ENCODE measurements around the gene WDR46.

Gene WDR46

GRCh38 chr6:33324125-33324524, 35.1 kb upstream of the WDR46 start:
- DNase-seq (ENCODE audit: extremely low read depth, low read depth), result no peak
- peak overlapping the region; percentile 85 for H3K4me3 ChIP-seq (replicated peaks; ENCODE audit: low read depth, low read length)
- TF ChIP-seq CTCF (IDR thresholded peaks at IDR 0.05; ENCODE audit: low read depth, low read length, missing control alignments), result no peak

- H3K4me3 ChIP-seq (replicated peaks; ENCODE audit: low read depth, low read length), result peak overlapping the region; percentile 85
- TF ChIP-seq CTCF (IDR thresholded peaks at IDR 0.05; ENCODE audit: low read depth, low read length, missing control alignments), result no peak
- DNase-seq (ENCODE audit: extremely low read depth, low read depth), result no peak
These were observed 34.5 kb upstream of the WDR46 start for GRCh38 chr6:33323623-33323948.

- TF ChIP-seq CTCF (IDR thresholded peaks at IDR 0.05; ENCODE audit: low read depth, low read length, missing control alignments), result no peak
- no peak for DNase-seq (ENCODE audit: extremely low read depth, low read depth)
- H3K4me3 ChIP-seq (replicated peaks; ENCODE audit: low read depth, low read length), result peak overlapping the region; percentile 85
These were observed 32.2 kb upstream of the WDR46 start for GRCh38 chr6:33321227-33321626.

- peak overlapping the region; percentile 85 for H3K4me3 ChIP-seq (replicated peaks; ENCODE audit: low read depth, low read length)
- peak; percentile 67 for DNase-seq (ENCODE audit: extremely low read depth, low read depth)
- TF ChIP-seq CTCF (IDR thresholded peaks at IDR 0.05; ENCODE audit: low read depth, low read length, missing control alignments), result no peak
These were observed 31.5 kb upstream of the WDR46 start for GRCh38 chr6:33320315-33321181.

- no peak for DNase-seq (ENCODE audit: extremely low read depth, low read depth)
- peak overlapping the region; percentile 85 for H3K4me3 ChIP-seq (replicated peaks; ENCODE audit: low read depth, low read length)
These were observed 30.9 kb upstream of the WDR46 start for GRCh38 chr6:33319939-33320314.

GRCh38 chr6:33318426-33319073, 29.5 kb upstream of the WDR46 start:
- no peak for TF ChIP-seq CTCF (IDR thresholded peaks at IDR 0.05; ENCODE audit: low read depth, low read length, missing control alignments)
- no peak for DNase-seq (ENCODE audit: extremely low read depth, low read depth)
- H3K4me3 ChIP-seq (replicated peaks; ENCODE audit: low read depth, low read length), result peak overlapping the region; percentile 48

More at GRCh38 chr6:33319939-33320314, 30.9 kb upstream of the WDR46 start:
- TF ChIP-seq CTCF (IDR thresholded peaks at IDR 0.05; ENCODE audit: low read depth, low read length, missing control alignments), result no peak
